Endothelial cell of umbilical vein (primary cell): ENCODE results near the gene XPOT. TPM values are rescaled to one million over a fixed set of nuclear protein-coding genes. Genes with fewer than 3 reads are reported as not detected.

ENCODE experiments used
- BruUV-seq: library from RNA; stranded (reverse); fragments of 400-500 nt; replicated peaks from 2 replicates; lab custom pipeline; 2021; lab: Mats Ljungman, UMichigan
- CTCF ChIA-PET: fragments of 300-600, 350-600 bp; sonication (Branson Sonifier 250); formaldehyde crosslinking; loops from one replicate; lab custom pipeline; 2021; ENCODE audit warnings: antibody characterized with exemption, inconsistent platforms; lab: Charles Lee
- POLR2A ChIA-PET: fragments of 300-600, 350-600 bp; sonication (Branson Sonifier 250); formaldehyde crosslinking; loops from one replicate; lab custom pipeline; 2021; ENCODE audit warnings: antibody characterized with exemption, inconsistent platforms; lab: Charles Lee
- DNase-seq: peaks from one replicate; pipeline ENCODE4 v3.0.0-alpha.2; 2011; ENCODE audit warnings: low read depth, low spot score
- FAIRE-seq: peaks from 2 replicates; lab custom pipeline; 2011; peaks lifted over from hg19 to GRCh38; lab: Jason Lieb, UNC
- H2AFZ ChIP-seq: 2 replicates; pipeline ENCODE4 v1.6.0; 2012; ENCODE audit warnings: low read depth, low read length, control low read depth, inconsistent platforms
- H3K27ac ChIP-seq: 2 replicates; pipeline ENCODE4 v1.5.1; 2011; ENCODE audit warnings: low read depth, mild to moderate bottlenecking, control low read depth, low read length, moderate library complexity; ENCODE audit not compliant: insufficient read depth
- H3K27me3 ChIP-seq, 2 experiments: 2 replicates each; pipeline versions ENCODE4 v1.6.0 to v1.6.1; 2011; ENCODE audit warnings: low read length in 2 of 2, mixed read lengths in 1 of 2; ENCODE audit not compliant: control insufficient read depth in 2 of 2, insufficient read depth in 2 of 2
- H3K36me3 ChIP-seq, 2 experiments: 2 replicates in 1 of 2; 3 replicates in 1 of 2; pipeline ENCODE4 v1.5.1; 2011; ENCODE audit warnings: low read length in 2 of 2, mild to moderate bottlenecking in 1 of 2, moderate library complexity in 1 of 2; ENCODE audit not compliant: control insufficient read depth in 2 of 2, insufficient read depth in 2 of 2; ENCODE audit errors: extremely low read depth in 1 of 2
- H3K4me1 ChIP-seq: 3 replicates; pipeline ENCODE4 v1.5.1; 2011; ENCODE audit warnings: mild to moderate bottlenecking, low read length; ENCODE audit not compliant: control insufficient read depth, insufficient read depth; ENCODE audit errors: extremely low read depth
- H3K4me2 ChIP-seq: 2 replicates; pipeline ENCODE4 v1.6.1; 2011; ENCODE audit warnings: low read length, control low read depth, mixed read lengths; ENCODE audit not compliant: insufficient read depth
- H3K4me3 ChIP-seq, 3 experiments: fragments of 200-600 bp in 1 of 3; sonication (generic), shearing (Covaris generic) in 1 of 3; replicated peaks in 1 of 3; 2 replicates each; pipeline ENCODE4 v1.5.1; 2011 to 2016; ENCODE audit warnings: control low read depth in 3 of 3, low read length in 3 of 3, mild to moderate bottlenecking in 2 of 3, inconsistent platforms in 1 of 3, low read depth in 1 of 3, moderate library complexity in 1 of 3; ENCODE audit not compliant: insufficient read depth in 1 of 3
- H3K79me2 ChIP-seq: 2 replicates; pipeline ENCODE4 v1.6.0; 2012; ENCODE audit warnings: low read length, inconsistent platforms; ENCODE audit not compliant: control insufficient read depth, insufficient read depth
- H3K9ac ChIP-seq: replicated peaks from 2 replicates; pipeline ENCODE3; 2011; ENCODE audit warnings: low read length, control low read depth; ENCODE audit not compliant: insufficient read depth; ENCODE audit errors: extremely low read depth
- H3K9me1 ChIP-seq: replicated peaks from 3 replicates; pipeline ENCODE4 v1.6.0; 2011; ENCODE audit warnings: mild to moderate bottlenecking, low read length; ENCODE audit not compliant: control insufficient read depth, insufficient read depth; ENCODE audit errors: extremely low read depth
- H3K9me3 ChIP-seq: replicated peaks from 2 replicates; pipeline ENCODE4 v1.5.1; 2012; ENCODE audit warnings: low read length, inconsistent platforms; ENCODE audit not compliant: control insufficient read depth, insufficient read depth
- H4K20me1 ChIP-seq: replicated peaks from 2 replicates; pipeline ENCODE3; 2011; ENCODE audit warnings: mild to moderate bottlenecking, low read length; ENCODE audit not compliant: control insufficient read depth, insufficient read depth; ENCODE audit errors: extremely low read depth
- CTCF ChIP-seq, 2 donors: IDR thresholded peaks; 1 replicate in 1 of 2; 2 replicates in 1 of 2; pipeline ENCODE4 v1.5.1; 2011; ENCODE audit warnings: low read length in 2 of 2, mild to moderate bottlenecking in 2 of 2, moderate library complexity in 2 of 2, control low read depth in 1 of 2, inconsistent platforms in 1 of 2, low read depth in 1 of 2; ENCODE audit not compliant: insufficient read depth in 1 of 2; ENCODE audit errors: extremely low read depth in 1 of 2
- EZH2 ChIP-seq: IDR thresholded peaks from 2 replicates; pipeline ENCODE4 v1.6.1; 2012; ENCODE audit warnings: borderline replicate concordance, low read depth, mild to moderate bottlenecking, moderate library complexity, low read length, inconsistent platforms; ENCODE audit not compliant: severe bottlenecking
- FOS ChIP-seq: IDR thresholded peaks from 2 replicates; pipeline ENCODE4 v1.6.1; 2011; ENCODE audit warnings: mild to moderate bottlenecking, low read length, moderate library complexity, borderline replicate concordance; ENCODE audit not compliant: insufficient read depth
- GATA2 ChIP-seq: IDR thresholded peaks from 2 replicates; pipeline ENCODE4 v1.7.0; 2011; ENCODE audit warnings: low read depth, mild to moderate bottlenecking, moderate library complexity, mixed read lengths, low read length; ENCODE audit not compliant: insufficient read length, insufficient read depth
- JUN ChIP-seq: IDR thresholded peaks from 2 replicates; pipeline ENCODE4 v1.6.1; 2011; ENCODE audit warnings: borderline replicate concordance, low read depth; ENCODE audit not compliant: insufficient read length, insufficient read depth
- MAX ChIP-seq: IDR thresholded peaks from 2 replicates; pipeline ENCODE4 v1.6.1; 2011; ENCODE audit not compliant: insufficient read depth, insufficient read length
- MYC ChIP-seq: IDR thresholded peaks from one replicate; pipeline ENCODE4 v1.6.1; 2011; ENCODE audit warnings: mild to moderate bottlenecking, low read depth, low read length
- POLR2AphosphoS5 ChIP-seq: IDR thresholded peaks from 2 replicates; pipeline ENCODE4 v1.6.1; 2012; ENCODE audit warnings: low read depth, mild to moderate bottlenecking, control low read depth, low read length, moderate library complexity; ENCODE audit not compliant: insufficient read depth
- dilution Hi-C: fragments of 300-500 bp; cut with MboI; formaldehyde crosslinking; loops from one replicate; pipeline ENCODE4 v1.15.0; 2019; ENCODE audit warnings: low sequenced_read_pairs; ENCODE audit not compliant: extremely low pct_ligation_motif_present
- intact Hi-C: fragments of 100-400 bp; cut with micrococcal nuclease; formaldehyde crosslinking; loops from one replicate; pipeline ENCODE4 v1.10.0; 2022
- polyA plus RNA-seq, 4 experiments: library from polyadenylated mRNA; depleted of rRNA in 3 of 4; stranded (reverse) in 3 of 4; unstranded in 1 of 4; fragments of >200 nt; gene quantifications; 2 replicates each; pipeline versions ENCODE4 v1.2.1 to v1.2.3, GENCODE V29; 2011 to 2012; ENCODE audit warnings: missing spikeins in 1 of 4
- total RNA-seq: library from RNA; stranded (reverse); gene quantifications from 2 replicates; pipeline ENCODE4 v1.2.3, GENCODE V29; 2021

XPOT gene
- total and polyA plus RNA-seq, 2 donors (not counting 3 experiments of a cell fraction or from before 2014, with no cell fraction given), result 21.9 to 88.9 TPM

GRCh38 chr12:64385468-64385867 is 18.7 kb upstream of the XPOT start:
- ChIA-PET CTCF (interaction anchor here (0.9 kb wide), 1 partner anchor 13 kb away, joined by 4 read pairs; no protein-coding TSS in a partner anchor), POLR2A (no interaction called here)
- dilution Hi-C loops (no loop called here), intact Hi-C loops (no loop called here)
- H3K9me3 ChIP-seq, result no peaks in the 10 kb centered on the region
- no peaks in the 10 kb centered on the region for H3K79me2 ChIP-seq
- no peaks in the 10 kb centered on the region for H3K9me1 ChIP-seq
- no peak overlapping the region for H3K4me2 ChIP-seq
- TF ChIP-seq POLR2AphosphoS5 (no peak), JUN (no peak)
- no peaks in the 10 kb centered on the region for H3K36me3 ChIP-seq
- DNase-seq (no peak), FAIRE-seq (no peak)
- no peak overlapping the region for H3K9ac ChIP-seq
- H3K27ac ChIP-seq, result no peak overlapping the region
- H3K4me3 ChIP-seq, result no peak overlapping the region
- H3K27me3 ChIP-seq, result peaks cover 3 to 5% of the 10 kb centered on the region in 2 experiments
- H4K20me1 ChIP-seq, result no peaks in the 10 kb centered on the region
- H3K4me1 ChIP-seq, result no peaks in the 10 kb centered on the region
- no peak overlapping the region for H2AFZ ChIP-seq
- BruUV-seq, result no TSS peak

GRCh38 chr12:64387197-64387816 is 16.9 kb upstream of the XPOT start:
- TF ChIP-seq FOS (no peak), GATA2 (no peak), EZH2 (no peak), MAX (no peak), CTCF (IDR thresholded peaks at IDR 0.05; ENCODE audit: extremely low read depth in 1 of 2, insufficient read depth in 1 of 2, low read depth in 1 of 2, low read length in 2 of 2) (no peak), MYC (no peak), POLR2AphosphoS5 (no peak), JUN (no peak)
- no peaks in the 10 kb centered on the region for H3K9me1 ChIP-seq
- dilution Hi-C loops (no loop called here), intact Hi-C loops (no loop called here)
- H3K27ac ChIP-seq, result no peak overlapping the region
- POLR2A ChIA-PET, result interaction anchor here (0.6 kb wide), 1 partner anchor 556 kb away, joined by 3 read pairs; no protein-coding TSS in a partner anchor
- no peak overlapping the region for H3K4me2 ChIP-seq
- no TSS peak for BruUV-seq
- DNase-seq, result no peak
- H3K9ac ChIP-seq, result no peak overlapping the region
- H3K4me1 ChIP-seq, result no peaks in the 10 kb centered on the region
- H3K4me3 ChIP-seq, result no peak overlapping the region
- no peaks in the 10 kb centered on the region for H3K79me2 ChIP-seq
- no peaks in the 10 kb centered on the region for H4K20me1 ChIP-seq
- H3K36me3 ChIP-seq, result no peaks in the 10 kb centered on the region
- CTCF ChIA-PET, result interaction anchor here (1.0 kb wide), 1 partner anchor 586 kb away, joined by 3 read pairs; no protein-coding TSS in a partner anchor
- H3K9me3 ChIP-seq, result no peaks in the 10 kb centered on the region
- H3K27me3 ChIP-seq, result peaks cover 3 to 5% of the 10 kb centered on the region in 2 experiments
- FAIRE-seq, result no peak
- H2AFZ ChIP-seq, result no peak overlapping the region
